Measurements from ENCODE around the gene NOS1AP. TPM values are rescaled to one million over a fixed set of nuclear protein-coding genes. Genes with fewer than 3 reads are reported as not detected.

Gene NOS1AP
- total RNA-seq, 1 experiment from 2014 or later = 9.9 TPM

- H3K4me1 Mint-ChIP-seq (ENCODE audit: low read depth, unreplicated experiment) = peaks cover 12% of the 10 kb centered on the region
- no peaks in the 10 kb centered on the region for H3K36me3 Mint-ChIP-seq (ENCODE audit: insufficient read depth, unreplicated experiment)
- BruUV-seq (replicated peaks) = no TSS peak
- TF ChIP-seq, protein P1, sequence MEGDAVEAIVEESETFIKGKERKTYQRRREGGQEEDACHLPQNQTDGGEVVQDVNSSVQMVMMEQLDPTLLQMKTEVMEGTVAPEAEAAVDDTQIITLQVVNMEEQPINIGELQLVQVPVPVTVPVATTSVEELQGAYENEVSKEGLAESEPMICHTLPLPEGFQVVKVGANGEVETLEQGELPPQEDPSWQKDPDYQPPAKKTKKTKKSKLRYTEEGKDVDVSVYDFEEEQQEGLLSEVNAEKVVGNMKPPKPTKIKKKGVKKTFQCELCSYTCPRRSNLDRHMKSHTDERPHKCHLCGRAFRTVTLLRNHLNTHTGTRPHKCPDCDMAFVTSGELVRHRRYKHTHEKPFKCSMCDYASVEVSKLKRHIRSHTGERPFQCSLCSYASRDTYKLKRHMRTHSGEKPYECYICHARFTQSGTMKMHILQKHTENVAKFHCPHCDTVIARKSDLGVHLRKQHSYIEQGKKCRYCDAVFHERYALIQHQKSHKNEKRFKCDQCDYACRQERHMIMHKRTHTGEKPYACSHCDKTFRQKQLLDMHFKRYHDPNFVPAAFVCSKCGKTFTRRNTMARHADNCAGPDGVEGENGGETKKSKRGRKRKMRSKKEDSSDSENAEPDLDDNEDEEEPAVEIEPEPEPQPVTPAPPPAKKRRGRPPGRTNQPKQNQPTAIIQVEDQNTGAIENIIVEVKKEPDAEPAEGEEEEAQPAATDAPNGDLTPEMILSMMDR (IDR thresholded peaks at IDR 0.05; ENCODE audit: unreplicated experiment) = no peak
- no peak for DNase-seq
- intact Hi-C loops (cut with micrococcal nuclease; ENCODE audit: unreplicated experiment) = loop anchor here (1.0 kb wide), 1 partner anchor 174 kb away; no protein-coding TSS in a partner anchor
- CTCF ChIA-PET = interaction anchor here (0.8 to 2.2 kb wide), 6 partner anchors 17 to 175 kb away, joined by 3 to 18 read pairs (median 8); partner anchors contain the start of gene NOS1AP
- H3K4me3 Mint-ChIP-seq (ENCODE audit: low read depth, unreplicated experiment) = no peak overlapping the region
- no peaks in the 10 kb centered on the region for H3K9me3 Mint-ChIP-seq (ENCODE audit: low read depth, unreplicated experiment)
- H3K27me3 Mint-ChIP-seq (ENCODE audit: unreplicated experiment) = no peaks in the 10 kb centered on the region
- no peak overlapping the region for H3K27ac Mint-ChIP-seq (ENCODE audit: unreplicated experiment)
These were observed 161.0 kb downstream of the NOS1AP start for GRCh38 chr1:162230517-162230916.

DNA sequence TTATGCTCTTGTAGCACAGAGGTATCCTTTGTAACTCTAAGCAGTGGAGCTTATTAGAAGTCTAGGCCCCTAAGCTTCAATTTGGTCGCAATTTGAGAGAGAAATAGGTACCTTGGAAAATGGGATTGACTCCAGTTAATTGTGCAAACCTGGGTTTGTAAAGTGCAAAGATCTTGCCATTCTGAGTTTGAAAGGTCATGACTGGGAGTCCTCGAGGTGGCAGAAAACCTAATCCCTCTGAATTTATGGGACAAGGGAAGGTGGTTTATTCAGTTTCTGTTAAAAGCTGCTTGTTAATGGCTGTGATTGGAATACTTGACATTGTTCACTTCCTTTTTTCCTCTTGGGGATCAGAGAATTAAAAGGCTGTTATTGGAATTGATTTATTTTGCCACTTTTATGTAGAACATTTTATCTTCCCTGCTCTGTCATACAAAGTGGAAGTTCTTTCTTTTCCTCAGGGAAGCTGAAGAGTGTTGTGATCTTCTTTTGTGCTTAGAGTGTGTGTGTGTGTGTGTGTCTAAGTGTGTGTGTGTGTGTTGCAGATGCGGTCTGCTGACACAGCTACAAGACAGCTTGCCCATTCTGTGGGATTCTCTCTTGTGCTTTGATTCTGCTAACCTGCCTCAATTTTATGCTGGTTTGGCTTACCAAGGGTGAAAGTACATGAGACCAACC lies 162.7 kb downstream of the NOS1AP start:
- no peak for DNase-seq
- no peaks in the 10 kb centered on the region for H3K9me3 Mint-ChIP-seq (ENCODE audit: low read depth, unreplicated experiment)
- peaks cover 20% of the 10 kb centered on the region for H3K4me1 Mint-ChIP-seq (ENCODE audit: low read depth, unreplicated experiment)
- BruUV-seq (replicated peaks) = no TSS peak
- CTCF ChIA-PET = no interaction called here
- H3K36me3 Mint-ChIP-seq (ENCODE audit: insufficient read depth, unreplicated experiment) = no peaks in the 10 kb centered on the region
- no peak overlapping the region for H3K4me3 Mint-ChIP-seq (ENCODE audit: low read depth, unreplicated experiment)
- H3K27ac Mint-ChIP-seq (ENCODE audit: unreplicated experiment) = no peak overlapping the region
- intact Hi-C loops (cut with micrococcal nuclease; ENCODE audit: unreplicated experiment) = no loop called here
- TF ChIP-seq, protein P1 (IDR thresholded peaks at IDR 0.05; ENCODE audit: unreplicated experiment) = no peak
- H3K27me3 Mint-ChIP-seq (ENCODE audit: unreplicated experiment) = no peaks in the 10 kb centered on the region

DNA sequence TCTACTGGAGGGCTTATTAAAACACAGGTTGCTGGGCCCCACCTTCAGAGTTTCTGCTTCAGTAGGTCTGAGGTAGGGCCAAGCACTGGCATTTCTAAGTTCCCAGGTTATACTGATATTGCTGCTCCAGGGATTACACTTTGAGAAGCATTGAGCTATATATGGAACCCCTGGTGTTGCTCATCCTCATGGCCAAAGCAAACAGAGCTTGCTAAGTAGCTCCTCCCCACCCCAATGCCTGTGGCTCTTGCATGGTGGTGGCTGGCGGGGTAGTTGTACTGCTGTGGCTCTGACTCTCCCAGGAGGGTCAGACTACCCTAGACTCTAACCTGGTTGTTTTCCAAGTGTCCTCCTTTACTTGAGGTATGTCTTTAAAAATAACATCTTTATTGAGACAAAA lies 163.6 kb downstream of the NOS1AP start:
- intact Hi-C loops (cut with micrococcal nuclease; ENCODE audit: unreplicated experiment) = no loop called here
- Mint-ChIP-seq H3K27ac (ENCODE audit: unreplicated experiment) (no peak overlapping the region), H3K36me3 (ENCODE audit: insufficient read depth, unreplicated experiment) (no peaks in the 10 kb centered on the region), H3K27me3 (ENCODE audit: unreplicated experiment) (no peaks in the 10 kb centered on the region), H3K4me3 (ENCODE audit: low read depth, unreplicated experiment) (no peak overlapping the region), H3K9me3 (ENCODE audit: low read depth, unreplicated experiment) (no peaks in the 10 kb centered on the region), H3K4me1 (ENCODE audit: low read depth, unreplicated experiment) (peaks cover 20% of the 10 kb centered on the region)
- TF ChIP-seq, protein P1 (IDR thresholded peaks at IDR 0.05; ENCODE audit: unreplicated experiment) = no peak
- CTCF ChIA-PET = no interaction called here
- no TSS peak for BruUV-seq (replicated peaks)
- no peak for DNase-seq

DNA sequence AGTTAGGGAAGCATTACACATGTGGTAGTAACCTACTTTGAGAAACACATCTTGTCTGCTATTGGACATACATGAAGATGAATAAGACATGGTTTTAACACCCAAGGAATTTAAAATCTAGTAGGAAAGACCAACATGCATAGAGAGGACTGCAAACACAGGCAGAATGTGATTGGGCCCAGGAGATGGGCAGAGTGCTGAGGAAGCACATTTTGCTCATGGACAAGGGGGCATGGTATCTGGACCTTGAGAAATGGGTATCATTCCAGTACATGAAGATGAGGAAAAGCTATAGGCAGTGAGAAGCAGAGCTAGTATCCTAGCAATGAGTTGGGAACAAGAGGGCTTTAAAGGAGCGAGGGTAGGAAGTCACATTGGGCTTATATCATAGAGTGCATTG lies 164.4 kb downstream of the NOS1AP start:
- Mint-ChIP-seq H3K27me3 (ENCODE audit: unreplicated experiment) (no peaks in the 10 kb centered on the region), H3K27ac (ENCODE audit: unreplicated experiment) (no peak overlapping the region), H3K4me3 (ENCODE audit: low read depth, unreplicated experiment) (no peak overlapping the region), H3K36me3 (ENCODE audit: insufficient read depth, unreplicated experiment) (no peaks in the 10 kb centered on the region), H3K4me1 (ENCODE audit: low read depth, unreplicated experiment) (peaks cover 20% of the 10 kb centered on the region), H3K9me3 (ENCODE audit: low read depth, unreplicated experiment) (no peaks in the 10 kb centered on the region)
- intact Hi-C loops (cut with micrococcal nuclease; ENCODE audit: unreplicated experiment) = no loop called here
- TF ChIP-seq, protein P1 (IDR thresholded peaks at IDR 0.05; ENCODE audit: unreplicated experiment) = no peak
- no TSS peak for BruUV-seq (replicated peaks)
- CTCF ChIA-PET = no interaction called here
- DNase-seq = no peak

Data from Calu3 (cell line).